SK-N-SH (cell line): ENCODE measurements around the gene AP3D1. TPM values are rescaled to one million over a fixed set of nuclear protein-coding genes. Genes with fewer than 3 reads are reported as not detected.

Experiments
- CTCF ChIA-PET: fragments of 300-600, 350-600 bp; formaldehyde crosslinking; extraction: SDS; loops from one replicate; lab custom pipeline; 2021; lab: Yijun Ruan, JAX
- POLR2A ChIA-PET: fragments of 350-600 bp; sonication (Branson Sonifier 250); formaldehyde crosslinking; extraction: SDS; loops from one replicate; lab custom pipeline; 2020; ENCODE audit warnings: antibody characterized with exemption, inconsistent platforms; lab: Yijun Ruan, JAX
- DNase-seq: peaks from one replicate; pipeline ENCODE4 v3.0.0; 2012
- H2AFZ ChIP-seq: fragments of 200-600 bp; sonication (generic); 2 replicates; pipeline ENCODE4 v1.8.1; 2016; ENCODE audit warnings: antibody characterized with exemption, mild to moderate bottlenecking, low read depth
- H3F3A ChIP-seq: fragments of 200-600 bp; sonication (generic); replicated peaks from 2 replicates; pipeline ENCODE3; 2016; ENCODE audit warnings: antibody characterized with exemption, mild to moderate bottlenecking; ENCODE audit not compliant: insufficient read depth
- H3K27ac ChIP-seq, 2 experiments: fragments of 200-500 bp in 1 of 2; fragments of 200-600 bp in 1 of 2; sonication (Bioruptor generic) in 1 of 2; sonication (generic), shearing (Covaris generic) in 1 of 2; 2 replicates each; pipeline versions ENCODE4 v1.5.1 to v1.6.1; 2014 to 2016; ENCODE audit warnings: low read depth in 2 of 2, inconsistent platforms in 1 of 2, low read length in 1 of 2, mild to moderate bottlenecking in 1 of 2, mixed read lengths in 1 of 2
- H3K27me3 ChIP-seq: fragments of 200-600 bp; sonication (generic), shearing (Covaris generic); 2 replicates; pipeline ENCODE4 v1.6.1; 2016; ENCODE audit warnings: mixed run types; ENCODE audit not compliant: insufficient read depth
- H3K36me3 ChIP-seq, 2 experiments: fragments of 200-500 bp in 1 of 2; fragments of 200-600 bp in 1 of 2; sonication (Bioruptor generic) in 1 of 2; sonication (generic) in 1 of 2; replicated peaks in 1 of 2; 2 replicates each; pipeline versions ENCODE3 to v1.5.1; 2014 to 2016; ENCODE audit warnings: low read length in 1 of 2, mild to moderate bottlenecking in 1 of 2; ENCODE audit not compliant: insufficient read depth in 2 of 2, control insufficient read depth in 1 of 2
- H3K4me1 ChIP-seq, 2 experiments: fragments of 200-500 bp in 1 of 2; fragments of 200-600 bp in 1 of 2; sonication (Bioruptor generic) in 1 of 2; sonication (generic), shearing (Covaris generic) in 1 of 2; 2 replicates each; pipeline versions ENCODE4 v1.5.1 to v1.6.1; 2014 to 2016; ENCODE audit warnings: low read depth in 1 of 2, low read length in 1 of 2, mixed run types in 1 of 2; ENCODE audit not compliant: insufficient read depth in 2 of 2, control insufficient read depth in 1 of 2
- H3K4me2 ChIP-seq: fragments of 200-600 bp; sonication (generic), shearing (Covaris generic); 2 replicates; pipeline ENCODE4 v1.6.1; 2017; ENCODE audit warnings: mixed run types
- H3K4me3 ChIP-seq, 2 experiments: fragments of 200-500 bp in 1 of 2; fragments of 200-600 bp in 1 of 2; sonication (Bioruptor generic) in 1 of 2; sonication (generic), shearing (Covaris generic) in 1 of 2; 2 replicates each; pipeline versions ENCODE4 v1.5.1 to v1.8.1; 2014 to 2016; ENCODE audit warnings: low read depth in 2 of 2, inconsistent platforms in 1 of 2, low read length in 1 of 2, mild to moderate bottlenecking in 1 of 2, mixed read lengths in 1 of 2, moderate library complexity in 1 of 2
- H3K79me2 ChIP-seq: fragments of 200-600 bp; sonication (generic); 2 replicates; pipeline ENCODE4 v1.8.1; 2017; ENCODE audit warnings: mild to moderate bottlenecking; ENCODE audit not compliant: insufficient read depth
- H3K9ac ChIP-seq: fragments of 200-600 bp; sonication (generic); 2 replicates; pipeline ENCODE4 v1.6.1; 2017; ENCODE audit warnings: mixed run types
- H3K9me2 ChIP-seq: fragments of 200-600 bp; sonication (generic); 2 replicates; pipeline ENCODE4 v1.6.1; 2017; ENCODE audit warnings: mixed run types
- H3K9me3 ChIP-seq: fragments of 200-600 bp; sonication (generic); 2 replicates; pipeline ENCODE4 v1.6.1; 2017; ENCODE audit warnings: mixed run types, mild to moderate bottlenecking, moderate library complexity
- H4K20me1 ChIP-seq: fragments of 200-600 bp; sonication (generic); 2 replicates; pipeline ENCODE4 v1.6.1; 2017; ENCODE audit warnings: mild to moderate bottlenecking, mixed run types; ENCODE audit not compliant: insufficient read depth
- EZH2phosphoT487 ChIP-seq: fragments of 200-600 bp; sonication (generic); IDR thresholded peaks from 2 replicates; pipeline ENCODE4 v1.6.1; 2017; ENCODE audit warnings: low read depth, mixed run types, mild to moderate bottlenecking, antibody characterized with exemption, moderate library complexity, borderline replicate concordance
- FOXJ3 ChIP-seq: sonication (generic); formaldehyde crosslinking; IDR thresholded peaks from 2 replicates; pipeline ENCODE4 v1.5.1; 2020; ENCODE audit warnings: mild to moderate bottlenecking, missing genetic modification reagents
- FOXM1 ChIP-seq: IDR thresholded peaks from 2 replicates; pipeline ENCODE4 v1.4.0; 2012; ENCODE audit warnings: low read depth, mild to moderate bottlenecking
- GATA2 ChIP-seq: sonication (generic); formaldehyde crosslinking; IDR thresholded peaks from 2 replicates; pipeline ENCODE4 v1.5.0; 2020; ENCODE audit warnings: mild to moderate bottlenecking, missing genetic modification reagents
- MAX ChIP-seq: IDR thresholded peaks from 2 replicates; pipeline ENCODE4 v1.4.0; 2012; ENCODE audit warnings: low read depth
- MEF2A ChIP-seq: IDR thresholded peaks from 2 replicates; pipeline ENCODE4 v1.4.0; 2012; ENCODE audit warnings: low read depth, borderline replicate concordance
- MXI1 ChIP-seq: IDR thresholded peaks from 2 replicates; pipeline ENCODE4 v1.6.1; 2012; ENCODE audit warnings: mild to moderate bottlenecking, low read depth, low read length, improper control_type of control experiment
- PBX3 ChIP-seq: IDR thresholded peaks from 2 replicates; pipeline ENCODE4; 2012
- POLR2AphosphoS5 ChIP-seq: IDR thresholded peaks from 2 replicates; pipeline ENCODE4 v1.6.1; 2012; ENCODE audit warnings: low read depth, low read length
- RAD21 ChIP-seq: IDR thresholded peaks from 2 replicates; pipeline ENCODE4 v1.6.1; 2012; ENCODE audit warnings: mild to moderate bottlenecking, low read length
- RCOR1 ChIP-seq: fragments of 150-350 bp; IDR thresholded peaks from 2 replicates; pipeline ENCODE4 v1.6.1; 2017; ENCODE audit warnings: antibody characterized with exemption, low read length
- REST ChIP-seq: IDR thresholded peaks from 2 replicates; pipeline ENCODE4 v1.6.1; 2012; ENCODE audit warnings: mild to moderate bottlenecking, low read depth, low read length, moderate library complexity
- RFX5 ChIP-seq: IDR thresholded peaks from 2 replicates; pipeline ENCODE4 v1.6.1; 2012; ENCODE audit warnings: mild to moderate bottlenecking, improper control_type of control experiment, low read length
- SIN3A ChIP-seq: IDR thresholded peaks from 2 replicates; pipeline ENCODE4 v1.6.1; 2012; ENCODE audit warnings: low read depth, mild to moderate bottlenecking, low read length, moderate library complexity, borderline replicate concordance
- TAF1 ChIP-seq: IDR thresholded peaks from 2 replicates; pipeline ENCODE4 v1.6.1; 2012; ENCODE audit warnings: low read depth, mild to moderate bottlenecking, low read length, moderate library complexity, borderline replicate concordance
- TEAD4 ChIP-seq: IDR thresholded peaks from 2 replicates; pipeline ENCODE4 v1.4.0; 2012; ENCODE audit warnings: mild to moderate bottlenecking, borderline replicate concordance; ENCODE audit not compliant: insufficient read depth
- USF2 ChIP-seq: fragments of 150-350 bp; IDR thresholded peaks from 2 replicates; pipeline ENCODE4 v1.6.1; 2017; ENCODE audit warnings: antibody characterized with exemption, low read length, low read depth, borderline replicate concordance
- YY1 ChIP-seq: IDR thresholded peaks from 2 replicates; pipeline ENCODE4 v1.4.0; 2012; ENCODE audit warnings: low read depth, mild to moderate bottlenecking
- WGBS: methylation state at CpG from one replicate; pipeline ENCODE4 v1.1.6; 2017; ENCODE audit warnings: low lambda C conversion rate; 5-methylcytosine and 5-hydroxymethylcytosine counted together
- polyA plus RNA-seq, 3 experiments: library from polyadenylated mRNA; depleted of rRNA; stranded (reverse); fragments of >200 nt; gene quantifications; 2 replicates each; pipeline ENCODE4 v1.2.3, GENCODE V29; 2012

AP3D1 gene
- polyA plus RNA-seq, 1 of the 3 experiments (the other 2 are of a cell fraction): 127 TPM

GRCh38 chr19:2118438-2118837 is 32.9 kb downstream of the AP3D1 start (continued):
- no peak for TF ChIP-seq REST
- TF ChIP-seq PBX3: no peak
- TF ChIP-seq FOXM1: no peak
- TF ChIP-seq MEF2A: no peak
- no peak for TF ChIP-seq GATA2 (CRISPR knock-in tag)
- TF ChIP-seq RAD21: no peak
- no peak for TF ChIP-seq POLR2AphosphoS5
- TF ChIP-seq TEAD4: no peak
- no peak for TF ChIP-seq USF2
- TF ChIP-seq RCOR1: no peak
- TF ChIP-seq RFX5: no peak
- no peak for TF ChIP-seq MXI1
- TF ChIP-seq SIN3A: no peak
- TF ChIP-seq, all 33 proteins: peak for 0

GRCh38 chr19:2117215-2117960 is 34.0 kb downstream of the AP3D1 start:
- Histone ChIP-seq H3K4me1 (no peaks in the 10 kb centered on the region), H3K27me3 (no peaks in the 10 kb centered on the region), H3K4me2 (no peak overlapping the region), H2AFZ (no peak overlapping the region)
- CTCF ChIA-PET: interaction anchor here (0.9 to 1.7 kb wide), 4 partner anchors 8 to 198 kb away, joined by 3 to 5 read pairs (median 4); no protein-coding TSS in a partner anchor
- TF ChIP-seq TAF1 (no peak), YY1 (no peak), MEF2A (no peak), MAX (no peak), FOXM1 (no peak), FOXJ3 (no peak), GATA2 (CRISPR knock-in tag) (no peak), EZH2phosphoT487 (no peak), SIN3A (no peak), MXI1 (no peak), RAD21 (no peak)
- TF ChIP-seq, all 33 proteins: peak for 0
- no peak overlapping the region for H3K4me3 ChIP-seq
- no peaks in the 10 kb centered on the region for H3F3A ChIP-seq
- H4K20me1 ChIP-seq: peaks cover 9% of the 10 kb centered on the region
- H3K36me3 ChIP-seq: peaks cover 10 to 91% of the 10 kb centered on the region in 2 experiments
- POLR2A ChIA-PET: no interaction called here
- 96% methylated on average over 6 of the region's 27 CpGs for WGBS
- no peaks in the 10 kb centered on the region for H3K9me2 ChIP-seq
- no peak for DNase-seq
- peaks cover 6% of the 10 kb centered on the region; the same call in 1 of the 2 replicates for H3K79me2 ChIP-seq
- no peak overlapping the region for H3K9ac ChIP-seq
- H3K9me3 ChIP-seq: no peaks in the 10 kb centered on the region
- no peak overlapping the region for H3K27ac ChIP-seq
